Measurements from ENCODE around the gene GLS. TPM values are rescaled to one million over a fixed set of nuclear protein-coding genes. Genes with fewer than 3 reads are reported as not detected.

Gene GLS
- total RNA-seq, 1 donor from 2014 or later: 185 TPM

DNA sequence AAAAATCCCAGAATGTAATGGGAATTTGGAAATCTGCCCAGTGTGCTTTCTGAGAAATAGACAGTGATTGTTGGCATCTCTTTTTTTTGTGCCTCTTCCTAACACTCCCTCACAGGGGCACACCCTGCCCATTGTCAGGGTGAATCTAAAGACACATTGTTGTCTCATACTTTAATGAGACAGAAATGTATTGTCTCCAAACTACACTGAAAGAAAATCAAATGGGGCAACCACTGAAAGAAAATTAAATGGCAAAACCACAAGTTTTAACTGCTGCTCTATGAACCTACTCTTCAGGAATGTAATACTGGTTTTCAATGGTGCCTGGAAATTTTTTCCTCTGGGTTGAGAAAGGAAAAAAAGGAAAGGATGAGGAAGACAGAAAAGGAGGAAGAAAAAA is 43.2 kb upstream of the GLS start:
- no peak overlapping the region for H3K4me3 Mint-ChIP-seq
- H3K27ac Mint-ChIP-seq: peak overlapping the region; percentile 93
- TF ChIP-seq, protein P1, sequence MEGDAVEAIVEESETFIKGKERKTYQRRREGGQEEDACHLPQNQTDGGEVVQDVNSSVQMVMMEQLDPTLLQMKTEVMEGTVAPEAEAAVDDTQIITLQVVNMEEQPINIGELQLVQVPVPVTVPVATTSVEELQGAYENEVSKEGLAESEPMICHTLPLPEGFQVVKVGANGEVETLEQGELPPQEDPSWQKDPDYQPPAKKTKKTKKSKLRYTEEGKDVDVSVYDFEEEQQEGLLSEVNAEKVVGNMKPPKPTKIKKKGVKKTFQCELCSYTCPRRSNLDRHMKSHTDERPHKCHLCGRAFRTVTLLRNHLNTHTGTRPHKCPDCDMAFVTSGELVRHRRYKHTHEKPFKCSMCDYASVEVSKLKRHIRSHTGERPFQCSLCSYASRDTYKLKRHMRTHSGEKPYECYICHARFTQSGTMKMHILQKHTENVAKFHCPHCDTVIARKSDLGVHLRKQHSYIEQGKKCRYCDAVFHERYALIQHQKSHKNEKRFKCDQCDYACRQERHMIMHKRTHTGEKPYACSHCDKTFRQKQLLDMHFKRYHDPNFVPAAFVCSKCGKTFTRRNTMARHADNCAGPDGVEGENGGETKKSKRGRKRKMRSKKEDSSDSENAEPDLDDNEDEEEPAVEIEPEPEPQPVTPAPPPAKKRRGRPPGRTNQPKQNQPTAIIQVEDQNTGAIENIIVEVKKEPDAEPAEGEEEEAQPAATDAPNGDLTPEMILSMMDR (IDR thresholded peaks at IDR 0.05; ENCODE audit: unreplicated experiment): no peak
- H3K9me3 Mint-ChIP-seq: no peaks in the 10 kb centered on the region
- H3K4me1 Mint-ChIP-seq: peaks cover 41% of the 10 kb centered on the region
- no peak for DNase-seq (ENCODE audit: low spot score in 2 of 2, unreplicated experiment in 2 of 2)
- H3K27me3 Mint-ChIP-seq (ENCODE audit: low read depth): no peaks in the 10 kb centered on the region
- no peaks in the 10 kb centered on the region for H3K36me3 Mint-ChIP-seq

DNA sequence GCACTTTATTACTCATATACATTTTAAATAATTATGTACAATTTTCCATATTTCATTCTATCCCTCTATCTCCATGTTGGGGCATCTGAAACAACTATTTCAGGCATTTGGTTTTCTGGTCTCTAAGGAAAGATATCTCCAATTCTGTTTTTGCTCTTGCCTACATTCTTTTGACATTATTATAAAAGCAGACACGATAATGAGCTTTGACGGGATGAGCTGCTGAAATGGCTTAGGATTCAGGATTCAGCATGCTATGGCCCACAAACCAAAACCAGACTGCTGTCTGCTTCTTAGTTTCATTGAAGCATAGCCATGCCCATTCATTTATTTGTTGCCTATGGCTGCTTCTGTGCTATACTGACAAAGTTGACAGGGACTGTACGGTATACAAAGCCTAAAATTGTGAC is 42.7 kb upstream of the GLS start:
- Mint-ChIP-seq H3K4me1 (peaks cover 41% of the 10 kb centered on the region), H3K36me3 (no peaks in the 10 kb centered on the region), H3K27me3 (ENCODE audit: low read depth) (no peaks in the 10 kb centered on the region), H3K27ac (peak overlapping the region; percentile 93), H3K4me3 (no peak overlapping the region), H3K9me3 (no peaks in the 10 kb centered on the region)
- TF ChIP-seq, protein P1 (IDR thresholded peaks at IDR 0.05; ENCODE audit: unreplicated experiment): no peak
- DNase-seq (ENCODE audit: low spot score in 2 of 2, unreplicated experiment in 2 of 2): no peak

DNA sequence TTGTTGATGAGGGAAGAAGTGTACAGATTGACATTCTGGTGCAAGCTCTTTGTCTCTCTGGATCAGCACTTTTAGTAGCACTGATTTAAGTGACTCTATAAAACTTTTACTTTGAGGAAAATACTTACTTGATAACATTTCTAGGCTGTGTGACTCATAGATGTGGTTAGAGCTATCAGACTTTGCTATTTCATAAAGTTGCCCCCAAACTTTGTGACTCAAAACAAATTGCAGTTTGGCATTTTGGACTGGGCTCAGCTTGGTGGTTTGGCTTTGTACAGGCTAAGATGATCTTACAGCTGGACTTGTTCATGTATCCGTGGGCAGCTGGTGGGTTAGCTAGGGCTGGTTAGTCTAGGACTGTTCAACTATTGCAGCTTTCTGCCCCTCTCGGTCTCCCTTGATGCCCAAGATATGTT is 42.1 kb upstream of the GLS start:
- Mint-ChIP-seq H3K4me1 (peaks cover 41% of the 10 kb centered on the region), H3K36me3 (no peaks in the 10 kb centered on the region), H3K9me3 (no peaks in the 10 kb centered on the region), H3K27me3 (ENCODE audit: low read depth) (no peaks in the 10 kb centered on the region), H3K27ac (peak overlapping the region; percentile 93), H3K4me3 (no peak overlapping the region)
- TF ChIP-seq, protein P1 (IDR thresholded peaks at IDR 0.05; ENCODE audit: unreplicated experiment): no peak
- no peak for DNase-seq (ENCODE audit: low spot score in 2 of 2, unreplicated experiment in 2 of 2)

DNA sequence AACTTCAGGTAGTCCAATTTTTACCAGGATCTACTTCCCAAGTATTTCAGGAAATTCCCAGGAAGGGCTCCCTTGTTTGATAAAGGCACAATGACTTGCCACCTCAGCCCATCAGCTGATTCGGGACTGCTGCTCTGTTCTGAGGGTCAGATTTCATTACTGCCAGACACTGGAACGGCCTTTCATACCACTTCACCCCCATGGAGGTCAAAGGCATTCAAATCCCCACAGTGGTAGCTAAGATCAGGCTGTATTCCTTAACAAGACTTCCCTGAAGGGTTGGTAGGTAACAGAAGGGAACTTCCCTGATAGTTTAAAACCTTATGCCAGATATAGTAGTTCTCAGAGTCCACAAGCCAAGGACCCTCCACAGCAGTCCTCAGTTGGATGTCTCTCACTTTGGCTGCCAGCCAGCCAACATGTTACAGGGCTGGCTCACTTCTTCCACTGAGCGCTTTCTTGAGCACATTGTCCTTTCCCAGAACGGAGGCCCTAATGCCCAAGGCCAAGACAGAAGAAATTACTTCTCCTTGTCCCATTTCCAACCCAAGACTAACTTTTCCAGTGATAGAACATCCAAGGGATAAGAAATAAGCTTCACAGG is 40.0 kb upstream of the GLS start:
- H3K9me3 Mint-ChIP-seq: no peaks in the 10 kb centered on the region

DNA sequence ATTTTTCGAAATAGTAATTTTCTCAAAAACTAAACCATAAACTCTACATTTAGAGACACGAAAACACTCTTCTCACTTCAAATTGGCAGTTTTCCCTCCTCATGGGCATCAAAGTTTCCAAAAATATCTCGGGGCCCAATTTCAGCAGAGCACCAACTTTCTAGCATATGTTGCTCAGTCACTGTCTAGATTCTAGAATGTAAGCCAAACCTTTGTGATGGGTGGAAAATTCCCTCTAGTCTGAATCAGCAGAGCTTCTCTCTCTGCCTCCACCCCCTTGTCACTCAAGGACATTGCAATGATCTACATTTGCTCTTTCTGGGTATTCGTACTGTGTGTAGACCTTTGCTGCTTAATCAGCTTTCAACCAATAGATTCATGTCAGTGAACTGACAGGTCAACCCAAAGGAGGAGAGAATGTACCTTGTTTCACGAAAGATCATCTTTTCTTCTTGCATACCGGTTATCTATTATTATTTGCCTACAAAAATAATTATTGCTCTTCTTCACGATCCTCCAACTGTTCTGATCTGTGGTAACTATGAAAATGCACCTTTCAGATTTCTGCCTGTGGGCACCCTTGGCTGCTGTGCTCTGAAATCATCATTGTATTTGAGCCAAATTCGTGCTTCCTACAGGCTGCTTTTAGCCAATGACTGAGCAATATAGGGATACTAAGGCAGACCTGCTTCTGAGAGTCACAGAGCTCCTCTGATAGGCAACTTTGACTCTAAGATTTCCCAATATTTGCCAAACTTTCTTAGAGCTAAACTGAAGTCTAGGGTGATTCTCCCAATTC is 38.7 kb upstream of the GLS start:
- Mint-ChIP-seq H3K4me3 (no peak overlapping the region), H3K36me3 (no peaks in the 10 kb centered on the region), H3K9me3 (no peaks in the 10 kb centered on the region), H3K4me1 (peaks cover 35% of the 10 kb centered on the region), H3K27me3 (ENCODE audit: low read depth) (no peaks in the 10 kb centered on the region), H3K27ac (no peak overlapping the region)
- no peak for DNase-seq (ENCODE audit: low spot score in 2 of 2, unreplicated experiment in 2 of 2)
- TF ChIP-seq, protein P1 (IDR thresholded peaks at IDR 0.05; ENCODE audit: unreplicated experiment): no peak

More for the DNA sequence above, 40.0 kb upstream of the GLS start:
- Mint-ChIP-seq H3K27me3 (ENCODE audit: low read depth) (no peaks in the 10 kb centered on the region), H3K36me3 (no peaks in the 10 kb centered on the region), H3K27ac (no peak overlapping the region), H3K4me1 (peaks cover 39% of the 10 kb centered on the region), H3K4me3 (no peak overlapping the region)
- TF ChIP-seq, protein P1 (IDR thresholded peaks at IDR 0.05; ENCODE audit: unreplicated experiment): no peak
- no peak for DNase-seq (ENCODE audit: low spot score in 2 of 2, unreplicated experiment in 2 of 2)
